ENCODE data around the gene IGFALS.

GRCh38 chr16:1775846-1776671 is 17.4 kb downstream of the IGFALS start:
- TF ChIP-seq CTCF (IDR thresholded peaks at IDR 0.05), result no peak
- TF ChIP-seq POLR2A (IDR thresholded peaks at IDR 0.05), result no peak

All from ovary (tissue), 3 donors.